Measurements from ENCODE around the gene NFE2L2.

- no peak for TF ChIP-seq CTCF (IDR thresholded peaks at IDR 0.05)
- peak in 1 of 3 donors; percentile 48 for TF ChIP-seq POLR2AphosphoS5 (IDR thresholded peaks at IDR 0.05)
- no peak for TF ChIP-seq POLR2A (IDR thresholded peaks at IDR 0.05)
Observed at GRCh38 chr2:177229442-177230242, 34.9 kb downstream of the NFE2L2 start.

Measured in transverse colon (tissue), 4 donors.